Measurements from ENCODE around the gene ECEL1.
"Not testable (repeated sequence)": the region's sequence is repeated elsewhere in the genome, so short reads cannot be mapped to it uniquely, and the experiment has no call there.

The ECEL1 gene

DNA sequence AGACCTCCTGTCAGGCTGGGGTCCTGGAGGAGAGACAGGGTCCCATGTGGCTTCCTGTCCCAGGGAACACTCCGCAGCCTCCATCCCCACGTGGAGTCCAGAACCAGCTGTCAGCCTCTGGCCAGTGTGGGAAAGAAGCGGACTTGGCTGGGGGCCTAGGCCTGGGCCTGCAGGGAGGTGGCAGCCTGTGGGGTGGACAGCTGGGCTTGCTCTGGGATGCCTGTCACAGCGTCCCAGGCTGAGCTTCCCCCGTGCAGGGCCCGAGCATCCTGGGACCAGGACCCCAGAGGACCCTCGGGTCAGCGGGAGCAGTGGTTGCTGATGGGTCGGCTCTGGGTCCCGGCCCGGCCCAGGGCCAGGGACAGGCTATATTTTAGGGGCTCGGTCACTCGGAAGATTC is 45.2 kb downstream of the ECEL1 start:
- not testable (repeated sequence) for DNase-seq (ENCODE audit: low read depth in 2 of 2)

- DNase-seq (ENCODE audit: low read depth in 2 of 2): not testable (repeated sequence)
Measured at GRCh38 chr2:232441922-232442321, 45.7 kb downstream of the ECEL1 start.

GRCh38 chr2:232441147-232441651 is 46.4 kb downstream of the ECEL1 start:
- DNase-seq (ENCODE audit: low read depth in 2 of 2): no peak

DNA sequence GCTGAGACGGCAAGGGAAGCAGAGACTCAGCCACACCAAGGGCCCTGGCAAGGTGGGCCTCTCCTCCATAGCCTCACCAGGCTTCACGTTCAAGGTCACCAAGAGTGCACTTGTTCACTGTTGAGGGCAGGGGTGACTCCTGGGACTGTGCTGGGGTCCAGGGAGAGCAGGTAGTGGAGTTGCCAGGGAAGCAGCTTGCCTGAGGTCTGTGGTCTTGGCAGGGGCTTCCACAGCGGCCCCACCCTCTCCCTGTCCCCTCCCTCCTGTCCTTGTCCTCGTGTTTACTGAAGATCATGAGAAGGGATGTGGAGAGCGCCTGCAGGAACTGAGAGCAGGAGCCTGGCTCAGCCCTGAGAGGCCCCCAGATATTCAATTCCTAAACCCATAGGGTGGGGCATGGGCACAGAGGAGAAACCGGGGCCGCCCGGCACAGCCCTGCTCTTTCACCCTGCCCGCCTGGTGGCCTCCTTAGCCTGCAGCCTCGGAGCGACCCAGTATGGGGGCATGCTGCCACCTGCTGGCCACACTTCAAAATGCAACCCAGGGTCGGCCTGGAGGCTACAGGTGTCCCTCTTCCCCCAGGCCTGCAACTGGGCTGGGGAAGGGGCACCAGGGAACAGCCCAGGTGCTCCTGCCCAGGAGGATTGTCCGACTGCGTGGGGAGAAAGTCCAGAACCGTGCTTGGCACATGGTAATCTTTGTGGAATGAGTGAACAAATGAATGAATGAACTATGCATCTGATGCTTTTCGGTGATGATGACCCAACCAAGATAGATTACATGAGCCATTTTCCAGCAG is 47.2 kb downstream of the ECEL1 start:
- peak; percentile 78 to 91 for DNase-seq (ENCODE audit: low read depth in 2 of 2)

- no peak for DNase-seq (ENCODE audit: low read depth in 2 of 2)
Measured at GRCh38 chr2:232439758-232440135, 47.9 kb downstream of the ECEL1 start.

GRCh38 chr2:232438951-232439757 is 48.5 kb downstream of the ECEL1 start:
- DNase-seq (ENCODE audit: low read depth in 2 of 2): peak in 1 of 2 experiments; percentile 33

DNA sequence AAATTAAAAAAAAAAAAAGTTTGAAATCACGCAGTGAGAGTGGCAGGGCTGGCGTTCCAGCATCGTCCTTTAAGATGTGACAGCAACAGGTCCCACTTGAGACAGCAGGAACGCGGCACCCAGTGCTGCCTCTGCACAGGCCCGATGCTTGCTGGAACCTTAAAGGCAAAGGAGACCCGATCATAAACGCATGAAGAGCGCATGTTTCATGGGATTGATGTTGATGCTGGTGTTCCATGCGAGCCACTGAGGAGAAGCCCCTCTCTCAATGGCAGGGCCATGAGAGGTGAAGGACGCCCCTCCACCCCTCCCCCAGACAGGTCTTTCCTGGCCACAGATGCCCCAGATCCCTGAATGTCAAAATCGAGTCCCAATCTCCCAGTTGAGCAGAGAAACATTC is 49.5 kb downstream of the ECEL1 start:
- DNase-seq (ENCODE audit: low read depth in 2 of 2): no peak

GRCh38 chr2:232437195-232437571 is 50.5 kb downstream of the ECEL1 start:
- no peak for DNase-seq (ENCODE audit: low read depth in 2 of 2)

GRCh38 chr2:232436381-232437194 is 51.0 kb downstream of the ECEL1 start:
- no peak for DNase-seq (ENCODE audit: low read depth in 2 of 2)

DNA sequence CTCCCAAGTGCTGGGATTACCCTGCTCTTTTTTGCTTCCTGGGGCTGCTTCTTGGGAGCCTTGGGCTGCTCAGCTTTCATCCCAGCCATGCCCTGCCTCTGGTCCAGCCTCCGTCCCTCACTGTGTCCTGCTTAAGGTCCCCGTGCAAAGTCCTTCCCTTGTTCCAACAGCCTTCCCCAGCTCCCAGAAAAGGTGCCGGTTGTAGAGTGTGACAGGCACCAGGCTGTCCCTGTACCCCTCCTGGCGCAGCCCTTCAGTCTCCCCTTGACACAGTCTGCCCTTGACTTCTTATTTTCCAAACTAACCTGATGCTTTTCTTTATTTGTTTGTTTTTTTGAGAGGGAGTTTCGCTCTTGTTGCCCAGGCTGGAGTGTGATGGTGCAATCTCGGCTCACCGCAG is 51.8 kb downstream of the ECEL1 start:
- no peak for DNase-seq (ENCODE audit: low read depth in 2 of 2)

GRCh38 chr2:232435375-232435648 is 52.3 kb downstream of the ECEL1 start:
- no peak for DNase-seq (ENCODE audit: low read depth in 2 of 2)

DNA sequence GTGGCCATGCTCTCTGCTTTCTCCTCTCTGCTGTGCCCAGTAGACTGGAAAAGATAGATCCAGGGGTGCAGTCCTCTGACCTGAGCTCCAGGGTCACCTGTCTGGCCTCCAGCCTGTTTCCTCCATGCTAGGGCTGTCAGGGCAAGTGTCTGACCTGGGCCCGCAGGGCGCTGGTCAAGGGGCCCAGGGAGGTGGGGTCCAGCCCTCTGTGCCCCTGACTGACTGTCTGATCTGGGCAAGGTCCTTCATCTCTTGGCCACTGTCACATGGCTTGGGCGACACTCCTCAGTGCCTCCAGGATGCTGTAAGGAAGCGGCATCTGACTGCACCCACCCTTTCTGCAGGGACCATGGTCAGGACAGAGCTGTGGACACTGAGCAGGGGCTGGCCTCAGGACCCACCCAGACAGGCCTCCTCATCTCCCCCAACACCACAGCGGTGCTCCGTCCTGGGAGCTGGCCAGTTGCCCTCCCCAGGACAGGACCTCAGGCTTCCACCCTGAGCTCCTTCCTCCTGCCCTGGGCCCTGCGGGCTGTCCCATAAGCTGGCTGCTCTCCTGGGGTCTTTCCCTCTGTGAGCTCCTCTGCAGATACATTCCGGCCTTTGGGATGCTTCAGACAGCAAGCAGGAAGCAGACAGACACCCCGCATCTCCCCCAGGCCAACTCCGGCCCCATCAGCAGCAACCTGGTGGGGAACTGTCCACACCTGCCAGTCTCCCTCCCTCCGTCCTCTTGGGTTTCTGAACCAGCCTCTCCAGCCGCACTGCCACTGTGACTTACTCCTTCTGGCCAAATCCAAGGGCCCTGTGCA is 52.9 kb downstream of the ECEL1 start:
- DNase-seq (ENCODE audit: low read depth in 2 of 2): no peak

DNA sequence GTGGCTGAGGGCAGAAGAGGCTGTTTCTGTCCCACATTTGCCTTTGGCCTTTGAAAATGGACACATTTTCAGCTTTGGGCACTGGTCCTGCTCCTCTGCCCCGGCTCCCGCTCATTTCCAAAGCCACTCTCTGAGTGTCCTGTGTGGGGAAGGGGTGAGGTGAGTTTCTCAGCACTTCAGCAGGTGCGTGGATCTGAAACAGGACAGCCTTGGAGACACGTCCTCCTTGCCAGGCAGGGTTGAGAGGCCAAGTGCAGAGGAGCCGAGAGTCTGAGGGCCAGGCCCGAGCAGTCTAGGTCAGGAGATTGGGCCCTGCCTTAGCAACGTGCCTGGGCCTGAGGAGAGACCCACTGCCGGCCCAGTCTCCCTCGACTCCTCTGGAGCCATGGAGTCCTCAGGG is 53.5 kb downstream of the ECEL1 start:
- no peak for DNase-seq (ENCODE audit: low read depth in 2 of 2)

DNA sequence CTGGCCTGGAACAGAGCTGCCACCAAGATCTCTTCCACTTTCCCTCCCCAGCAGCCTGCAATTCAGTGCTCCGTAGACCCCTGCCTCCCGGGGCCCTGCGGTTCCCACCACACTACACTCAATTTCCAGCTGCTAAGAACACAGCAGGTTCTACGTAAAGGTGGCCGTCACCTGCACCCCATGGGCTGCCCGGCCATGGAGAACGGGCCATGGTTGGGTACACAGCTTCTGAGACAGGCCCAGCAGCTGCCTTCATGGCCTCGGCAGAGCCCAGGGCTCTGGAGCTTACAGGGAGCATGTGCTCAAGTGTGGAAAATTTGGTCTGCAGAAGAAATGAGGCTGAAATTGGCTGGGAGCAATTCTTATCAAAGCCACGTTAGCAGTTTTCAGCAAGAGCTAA is 54.0 kb downstream of the ECEL1 start:
- not testable (repeated sequence) for DNase-seq (ENCODE audit: low read depth in 2 of 2)

DNA sequence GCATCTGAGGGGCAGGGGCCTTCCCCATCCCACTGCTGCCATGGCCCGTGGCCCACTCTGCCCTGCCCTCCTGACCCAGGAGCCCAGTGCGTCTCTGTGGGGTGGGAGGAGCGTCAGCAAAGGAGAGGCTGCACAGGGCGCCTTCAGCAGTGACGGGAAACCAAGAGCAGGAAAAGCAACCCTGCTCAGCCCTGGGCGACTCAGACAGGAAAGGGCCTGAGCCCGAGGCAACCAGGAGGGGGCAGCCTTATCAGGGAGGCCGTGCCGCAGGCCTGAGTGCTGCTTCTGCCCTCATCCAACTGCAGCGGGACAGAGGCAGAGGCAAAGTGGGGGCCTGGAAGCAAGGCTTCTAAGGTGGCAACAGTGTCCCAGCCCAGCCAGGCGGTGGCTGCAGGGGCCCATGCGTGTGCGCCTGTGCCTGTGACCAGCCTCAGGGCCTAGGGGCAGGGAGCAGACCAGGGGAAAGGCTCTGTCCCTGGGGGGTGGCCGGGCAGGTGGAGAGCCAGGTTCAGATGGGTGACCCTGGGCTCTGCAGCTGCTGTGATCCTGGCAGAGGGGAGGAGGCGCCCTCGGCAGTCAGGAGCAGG is 54.9 kb downstream of the ECEL1 start:
- no peak for DNase-seq (ENCODE audit: low read depth in 2 of 2)

DNA sequence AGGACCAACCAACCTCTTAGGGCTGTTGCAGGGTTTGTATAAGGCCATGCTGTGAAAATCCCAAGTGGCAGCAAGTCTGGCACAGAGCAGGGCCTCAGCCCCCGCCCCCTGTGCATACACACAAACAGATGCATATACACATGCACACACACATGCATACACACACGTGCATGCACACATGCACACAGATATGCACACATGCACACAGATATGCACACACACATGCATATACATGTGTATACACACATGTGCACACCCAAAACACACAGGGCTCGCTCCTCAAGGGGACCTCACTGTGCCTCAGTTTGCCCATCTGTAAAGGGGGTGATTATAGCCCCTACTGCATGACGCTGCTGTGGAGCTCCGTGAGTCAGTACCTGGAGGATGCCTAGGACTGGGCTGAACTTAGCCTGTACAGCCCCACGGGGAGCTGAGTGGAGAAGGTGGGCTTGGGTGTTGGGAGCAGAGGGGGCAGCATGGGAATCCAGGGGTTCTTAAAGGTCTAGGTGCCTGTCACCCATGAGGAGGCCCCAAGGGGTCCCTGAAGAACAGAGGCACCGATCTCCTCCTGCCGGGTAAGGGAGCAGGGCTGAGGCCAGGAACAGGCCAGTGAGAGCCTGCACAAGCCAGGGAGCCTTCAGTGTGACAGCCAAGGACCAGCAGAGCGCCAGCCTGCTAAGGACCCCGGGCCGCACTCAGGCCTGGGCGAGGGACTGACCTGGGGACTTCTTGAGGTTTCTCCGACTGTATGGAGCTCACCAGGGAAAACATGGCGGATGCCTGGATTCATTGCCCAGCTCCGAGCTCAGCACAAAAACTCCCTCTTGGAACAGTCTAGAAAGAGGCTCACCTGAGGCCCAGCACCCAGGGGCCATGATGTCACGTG is 55.7 kb downstream of the ECEL1 start:
- DNase-seq (ENCODE audit: low read depth in 2 of 2): no peak

All from stimulated activated CD4-positive, alpha-beta T cell treated with anti-CD3 and anti-CD28 coated beads, Interleukin-12 subunit alpha, Interleukin-12 subunit beta, amount 100 ng/mL, for 24 hours (primary cell).